Thyroid gland (tissue), 4 donors: ENCODE results near the gene DUSP28. TPM values are rescaled to one million over a fixed set of nuclear protein-coding genes. Genes with fewer than 3 reads are reported as not detected.

Experiments
- DNase-seq, 2 donors: peaks; one replicate each; pipeline ENCODE4 v3.0.0-alpha.2; 2019
- H3K27ac ChIP-seq, 3 donors: fragments of 200-600 bp; sonication (generic); 1 replicate in 2 of 3; 2 replicates in 1 of 3; pipeline ENCODE4 v1.5.1; 2016 to 2019; ENCODE audit warnings: mild to moderate bottlenecking in 1 of 3, moderate library complexity in 1 of 3
- H3K27me3 ChIP-seq: fragments of 200-600 bp; sonication (generic); one replicate; pipeline ENCODE4 v1.5.1; 2019
- H3K36me3 ChIP-seq, 2 donors: fragments of 200-600 bp; sonication (generic); one replicate each; pipeline ENCODE4 v1.5.1; 2016 to 2019
- H3K4me1 ChIP-seq, 2 donors: fragments of 200-600 bp; sonication (generic); one replicate each; pipeline ENCODE4 v1.5.1; 2017 to 2019
- H3K4me3 ChIP-seq, 3 donors: fragments of 200-600 bp; sonication (generic); replicated peaks in 1 of 3; 1 replicate in 2 of 3; 2 replicates in 1 of 3; pipeline ENCODE4 v1.5.1; 2016; ENCODE audit warnings: mild to moderate bottlenecking in 1 of 3
- H3K9me3 ChIP-seq: fragments of 200-600 bp; sonication (generic); one replicate; pipeline ENCODE4 v1.5.1; 2017
- POLR2A ChIP-seq, 2 donors: fragments of 450-650 bp; IDR thresholded peaks; one replicate each; pipeline ENCODE4 v1.6.1; 2017; ENCODE audit warnings: antibody characterized with exemption in 2 of 2, mild to moderate bottlenecking in 2 of 2, moderate library complexity in 1 of 2
- WGBS, 2 donors: methylation state at CpG; one replicate each; pipeline ENCODE4 v1.1.5; 2017; 5-methylcytosine and 5-hydroxymethylcytosine counted together
- intact Hi-C: fragments of 100-400 bp; cut with DNase I; formaldehyde crosslinking; loops from one replicate; pipeline ENCODE4 v1.15.1; 2023
- total RNA-seq, 4 donors: library from RNA; depleted of rRNA; stranded (reverse); fragments of >200 nt; gene quantifications; one replicate each; pipeline ENCODE4 v1.2.3, GENCODE V29; 2016
- TF ChIP-seq, protein P1 (sequence below), 6 experiments: fragments of 200-600 bp in 3 of 6; fragments of 450-650 bp in 3 of 6; sonication (generic) in 3 of 6; IDR thresholded peaks; one replicate each; pipeline ENCODE4 v1.5.1; 2016 to 2019; ENCODE audit warnings: antibody characterized with exemption in 6 of 6, mild to moderate bottlenecking in 2 of 6, inconsistent platforms in 1 of 6, moderate library complexity in 1 of 6

The DUSP28 gene
- total RNA-seq, 4 donors from 2014 or later = 6.6 to 12.5 (median 9.2) TPM

- DNase-seq = no peak
- no peaks in the 10 kb centered on the region for H3K36me3 ChIP-seq
- peaks cover 36 to 43% of the 10 kb centered on the region in 2 donors for H3K4me1 ChIP-seq
- H3K27ac ChIP-seq = no peak overlapping the region
- 81 to 90% methylated on average over 9 to 10 of the region's 10 CpGs for WGBS, 2 donors
- H3K4me3 ChIP-seq = no peak overlapping the region
- H3K27me3 ChIP-seq = no peaks in the 10 kb centered on the region
- TF ChIP-seq, protein P1, sequence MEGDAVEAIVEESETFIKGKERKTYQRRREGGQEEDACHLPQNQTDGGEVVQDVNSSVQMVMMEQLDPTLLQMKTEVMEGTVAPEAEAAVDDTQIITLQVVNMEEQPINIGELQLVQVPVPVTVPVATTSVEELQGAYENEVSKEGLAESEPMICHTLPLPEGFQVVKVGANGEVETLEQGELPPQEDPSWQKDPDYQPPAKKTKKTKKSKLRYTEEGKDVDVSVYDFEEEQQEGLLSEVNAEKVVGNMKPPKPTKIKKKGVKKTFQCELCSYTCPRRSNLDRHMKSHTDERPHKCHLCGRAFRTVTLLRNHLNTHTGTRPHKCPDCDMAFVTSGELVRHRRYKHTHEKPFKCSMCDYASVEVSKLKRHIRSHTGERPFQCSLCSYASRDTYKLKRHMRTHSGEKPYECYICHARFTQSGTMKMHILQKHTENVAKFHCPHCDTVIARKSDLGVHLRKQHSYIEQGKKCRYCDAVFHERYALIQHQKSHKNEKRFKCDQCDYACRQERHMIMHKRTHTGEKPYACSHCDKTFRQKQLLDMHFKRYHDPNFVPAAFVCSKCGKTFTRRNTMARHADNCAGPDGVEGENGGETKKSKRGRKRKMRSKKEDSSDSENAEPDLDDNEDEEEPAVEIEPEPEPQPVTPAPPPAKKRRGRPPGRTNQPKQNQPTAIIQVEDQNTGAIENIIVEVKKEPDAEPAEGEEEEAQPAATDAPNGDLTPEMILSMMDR (IDR thresholded peaks at IDR 0.05) = no peak
- TF ChIP-seq POLR2A (IDR thresholded peaks at IDR 0.05) = no peak
- intact Hi-C loops = loop anchor here (10.0 kb wide), 1 partner anchor 330 kb away; no protein-coding TSS in a partner anchor
- H3K9me3 ChIP-seq = no peaks in the 10 kb centered on the region
Observed at GRCh38 chr2:240564561-240565332, 4.6 kb downstream of the DUSP28 start.

DNA sequence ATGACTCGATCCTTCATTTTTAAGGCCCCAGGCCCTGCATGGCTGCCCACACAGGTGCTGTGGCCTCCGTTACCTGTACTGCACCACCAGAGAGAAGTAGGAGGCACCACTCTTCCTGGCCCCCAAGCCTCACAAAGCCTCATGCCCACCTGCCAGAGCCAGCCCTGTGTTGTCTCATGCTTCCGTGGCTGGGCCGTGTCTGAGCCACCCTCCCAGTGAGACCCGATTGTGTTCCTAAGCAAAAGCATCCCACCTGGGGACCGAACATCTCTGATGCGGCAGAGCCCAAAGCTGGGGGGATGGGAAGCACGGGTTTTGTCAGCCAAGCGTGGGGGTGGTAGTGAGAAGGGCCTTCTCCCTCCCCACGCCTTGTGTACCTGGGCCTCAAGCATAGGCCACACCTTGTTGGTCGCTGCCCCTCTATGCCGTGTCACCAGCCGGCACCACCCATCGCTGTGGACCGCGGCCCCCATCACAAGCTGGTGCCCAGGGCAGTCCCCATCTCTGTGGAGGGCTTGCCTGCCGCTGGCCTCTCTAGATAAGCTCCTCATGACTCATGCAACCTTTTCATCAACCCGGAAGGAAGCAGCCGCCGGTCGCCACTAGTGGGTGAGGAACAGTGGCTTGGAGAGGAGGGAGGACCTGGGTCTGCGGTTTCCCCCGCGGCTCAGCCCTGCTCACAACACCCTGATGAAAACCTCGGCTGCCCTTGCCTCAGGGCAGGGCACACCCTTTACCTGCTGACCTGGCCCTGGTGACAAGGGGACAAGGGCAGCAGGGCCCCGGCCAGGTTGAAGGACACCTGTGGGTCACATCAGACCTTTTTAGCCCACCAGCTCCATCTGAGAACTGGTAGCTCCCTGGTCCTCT, 5.4 kb downstream of the DUSP28 start:
- Histone ChIP-seq H3K27ac (peak overlapping the region; percentile 23 to 61 (median 27)), H3K4me3 (peak overlapping the region in 1 of 3 donors; percentile 31)
- intact Hi-C loops = loop anchor here (10.0 kb wide), 1 partner anchor 331 kb away; no protein-coding TSS in a partner anchor

GRCh38 chr2:240566203-240567136, 6.3 kb downstream of the DUSP28 start:
- peak overlapping the region in 1 of 3 donors; percentile 31 for H3K4me3 ChIP-seq
- intact Hi-C loops = loop anchor here (10.0 kb wide), 1 partner anchor 332 kb away; no protein-coding TSS in a partner anchor
- no peaks in the 10 kb centered on the region for H3K9me3 ChIP-seq
- WGBS, 2 donors = 10 to 11% methylated on average over 8 to 15 of the region's 53 CpGs
- H3K36me3 ChIP-seq = no peaks in the 10 kb centered on the region
- DNase-seq = peak; percentile 95 to 96
- H3K27ac ChIP-seq = peak overlapping the region; percentile 23 to 93 (median 86)
- H3K4me1 ChIP-seq = peaks cover 33 to 54% of the 10 kb centered on the region in 2 donors
- TF ChIP-seq, protein P1 (IDR thresholded peaks at IDR 0.05) = peak; percentile 45 to 98 (median 64)
- peak in 1 of 2 donors; percentile 59 for TF ChIP-seq POLR2A (IDR thresholded peaks at IDR 0.05)
- H3K27me3 ChIP-seq = no peaks in the 10 kb centered on the region

More for the DNA sequence above, 5.4 kb downstream of the DUSP28 start:
- TF ChIP-seq, protein P1 (IDR thresholded peaks at IDR 0.05) = no peak
- no peak for TF ChIP-seq POLR2A (IDR thresholded peaks at IDR 0.05)
- DNase-seq = peak; percentile 51 to 58
- no peaks in the 10 kb centered on the region for H3K36me3 ChIP-seq
- no peaks in the 10 kb centered on the region for H3K27me3 ChIP-seq
- 62 to 71% methylated on average over 14 to 18 of the region's 26 CpGs for WGBS, 2 donors
- no peaks in the 10 kb centered on the region for H3K9me3 ChIP-seq
- H3K4me1 ChIP-seq = peaks cover 37 to 51% of the 10 kb centered on the region in 2 donors

GRCh38 chr2:240567137-240567871, 7.1 kb downstream of the DUSP28 start:
- Histone ChIP-seq H3K4me1 (peaks cover 30 to 47% of the 10 kb centered on the region in 2 donors), H3K27ac (peak overlapping the region; percentile 26 to 93 (median 86)), H3K9me3 (no peaks in the 10 kb centered on the region), H3K27me3 (no peaks in the 10 kb centered on the region), H3K36me3 (no peaks in the 10 kb centered on the region), H3K4me3 (peak overlapping the region in 2 of 3 donors; percentile 10 to 54)
- TF ChIP-seq, protein P1 (IDR thresholded peaks at IDR 0.05) = no peak
- TF ChIP-seq POLR2A (IDR thresholded peaks at IDR 0.05) = no peak
- intact Hi-C loops = loop anchor here (10.0 kb wide), 1 partner anchor 333 kb away; no protein-coding TSS in a partner anchor
- no peak for DNase-seq
- WGBS, 2 donors = 37 to 38% methylated on average over 21 to 26 of the region's 26 CpGs
